A204.1 (cell line): ENCODE data around the gene COL20A1.

Source experiments
- FAIRE-seq: peaks from 2 replicates; lab custom pipeline; 2012; peaks lifted over from hg19 to GRCh38; lab: Jason Lieb, UNC

Gene COL20A1

GRCh38 chr20:63321148-63321831, 28.3 kb downstream of the COL20A1 start:
- FAIRE-seq = no peak

- no peak for FAIRE-seq
These were observed 29.4 kb downstream of the COL20A1 start for GRCh38 chr20:63322146-63322932.

- FAIRE-seq = no peak
These were observed 29.9 kb downstream of the COL20A1 start for GRCh38 chr20:63322933-63323273.

GRCh38 chr20:63323357-63323981, 30.5 kb downstream of the COL20A1 start:
- no peak for FAIRE-seq

GRCh38 chr20:63325021-63325471, 32.1 kb downstream of the COL20A1 start:
- FAIRE-seq = no peak

- FAIRE-seq = no peak
These were observed 32.7 kb downstream of the COL20A1 start for GRCh38 chr20:63325554-63326313.

GRCh38 chr20:63326314-63327230, 33.6 kb downstream of the COL20A1 start:
- no peak for FAIRE-seq

- no peak for FAIRE-seq
These were observed 34.3 kb downstream of the COL20A1 start for GRCh38 chr20:63327231-63327745.

- FAIRE-seq = no peak
These were observed 35.2 kb downstream of the COL20A1 start for GRCh38 chr20:63328026-63328700.

GRCh38 chr20:63328718-63329275, 35.8 kb downstream of the COL20A1 start:
- no peak for FAIRE-seq

- no peak for FAIRE-seq
These were observed 36.5 kb downstream of the COL20A1 start for GRCh38 chr20:63329331-63330083.

- no peak for FAIRE-seq
These were observed 37.2 kb downstream of the COL20A1 start for GRCh38 chr20:63330084-63330760.

- FAIRE-seq = no peak
These were observed 38.0 kb downstream of the COL20A1 start for GRCh38 chr20:63330940-63331339.

GRCh38 chr20:63331741-63332400, 38.9 kb downstream of the COL20A1 start:
- FAIRE-seq = no peak

GRCh38 chr20:63332488-63333240, 39.7 kb downstream of the COL20A1 start:
- FAIRE-seq = no peak

- FAIRE-seq = no peak
These were observed 40.4 kb downstream of the COL20A1 start for GRCh38 chr20:63333241-63333836.

- FAIRE-seq = no peak
These were observed 41.4 kb downstream of the COL20A1 start for GRCh38 chr20:63334356-63334755.
